ENCODE measurements around the gene SLAMF8. TPM values are rescaled to one million over a fixed set of nuclear protein-coding genes. Genes with fewer than 3 reads are reported as not detected.

SLAMF8 gene
- total and polyA plus RNA-seq, 4 donors = 5.2 to 67.0 (median 28.4) TPM

DNA sequence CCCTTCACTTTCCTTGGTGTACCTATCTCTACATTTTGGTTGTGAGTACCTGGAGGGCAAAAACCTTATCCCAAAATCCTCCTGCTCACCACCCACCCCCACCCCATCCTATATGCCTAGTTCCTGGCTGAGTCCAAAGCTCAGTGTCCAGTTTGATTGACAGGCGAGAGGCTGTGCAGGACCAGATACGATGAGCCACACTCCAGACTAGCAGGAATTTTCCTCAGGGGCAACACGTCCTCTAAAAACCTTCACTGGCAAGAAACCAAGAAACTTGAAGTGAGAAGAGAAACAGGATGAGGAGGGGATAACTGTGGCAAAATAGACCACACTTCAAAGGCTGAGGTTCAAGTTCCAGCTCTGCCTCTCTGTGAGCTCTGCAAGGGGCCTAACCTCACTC is 1.1 kb upstream of the SLAMF8 start:
- DNase-seq (no peak), ATAC-seq (ENCODE audit: insufficient read depth, low FRiP score) (no peak)
- Histone ChIP-seq H3K4me3 (no peak overlapping the region), H3K9me3 (ENCODE audit: control insufficient read depth in 4 of 4, insufficient read depth in 3 of 4, low read length in 3 of 4) (no peaks in the 10 kb centered on the region), H3K36me3 (ENCODE audit: control insufficient read depth in 4 of 4, insufficient read depth in 4 of 4, low read length in 4 of 4) (no peaks in the 10 kb centered on the region), H3K9ac (ENCODE audit: insufficient read depth in 1 of 2, low read length in 2 of 2) (no peak overlapping the region), H3K27ac (ENCODE audit: low read depth in 1 of 2, low read length in 1 of 2) (no peak overlapping the region), H3K27me3 (ENCODE audit: control insufficient read depth in 3 of 3, insufficient read depth in 3 of 3, low read length in 2 of 3) (peaks cover 0 to 4% (median 0%) of the 10 kb centered on the region in 3 donors), H3K4me1 (ENCODE audit: control insufficient read depth in 5 of 5, insufficient read depth in 5 of 5, low read length in 5 of 5) (peaks cover 0 to 9% (median 0%) of the 10 kb centered on the region in 5 donors)
- TF ChIP-seq, protein P1, sequence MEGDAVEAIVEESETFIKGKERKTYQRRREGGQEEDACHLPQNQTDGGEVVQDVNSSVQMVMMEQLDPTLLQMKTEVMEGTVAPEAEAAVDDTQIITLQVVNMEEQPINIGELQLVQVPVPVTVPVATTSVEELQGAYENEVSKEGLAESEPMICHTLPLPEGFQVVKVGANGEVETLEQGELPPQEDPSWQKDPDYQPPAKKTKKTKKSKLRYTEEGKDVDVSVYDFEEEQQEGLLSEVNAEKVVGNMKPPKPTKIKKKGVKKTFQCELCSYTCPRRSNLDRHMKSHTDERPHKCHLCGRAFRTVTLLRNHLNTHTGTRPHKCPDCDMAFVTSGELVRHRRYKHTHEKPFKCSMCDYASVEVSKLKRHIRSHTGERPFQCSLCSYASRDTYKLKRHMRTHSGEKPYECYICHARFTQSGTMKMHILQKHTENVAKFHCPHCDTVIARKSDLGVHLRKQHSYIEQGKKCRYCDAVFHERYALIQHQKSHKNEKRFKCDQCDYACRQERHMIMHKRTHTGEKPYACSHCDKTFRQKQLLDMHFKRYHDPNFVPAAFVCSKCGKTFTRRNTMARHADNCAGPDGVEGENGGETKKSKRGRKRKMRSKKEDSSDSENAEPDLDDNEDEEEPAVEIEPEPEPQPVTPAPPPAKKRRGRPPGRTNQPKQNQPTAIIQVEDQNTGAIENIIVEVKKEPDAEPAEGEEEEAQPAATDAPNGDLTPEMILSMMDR (IDR thresholded peaks at IDR 0.05; ENCODE audit: control extremely low read depth, extremely low read depth) = no peak
- 51 to 55% methylated on average over 3 of the region's 3 CpGs for WGBS, 2 donors

DNA sequence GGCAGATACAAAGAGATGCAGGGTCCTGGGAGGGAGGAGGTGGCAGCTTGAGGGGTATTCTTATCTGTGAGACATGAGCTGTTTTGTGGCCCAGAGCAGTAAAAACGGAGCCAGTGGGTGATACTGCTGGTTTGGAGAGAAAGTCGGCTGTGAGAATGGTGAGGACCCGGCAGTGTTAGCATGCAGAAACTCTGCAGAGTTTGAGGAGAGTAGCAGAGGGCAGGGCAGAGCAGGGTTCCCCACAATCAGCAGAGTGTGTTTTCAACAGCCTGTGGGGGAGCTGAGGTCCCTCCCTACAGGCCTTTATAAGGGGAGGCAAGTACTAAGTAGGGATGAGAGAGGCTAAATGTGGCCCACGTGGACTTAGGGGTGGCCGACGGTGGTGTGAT is 423 bp downstream of the SLAMF8 start:
- no peak overlapping the region for H3K4me3 ChIP-seq

DNA sequence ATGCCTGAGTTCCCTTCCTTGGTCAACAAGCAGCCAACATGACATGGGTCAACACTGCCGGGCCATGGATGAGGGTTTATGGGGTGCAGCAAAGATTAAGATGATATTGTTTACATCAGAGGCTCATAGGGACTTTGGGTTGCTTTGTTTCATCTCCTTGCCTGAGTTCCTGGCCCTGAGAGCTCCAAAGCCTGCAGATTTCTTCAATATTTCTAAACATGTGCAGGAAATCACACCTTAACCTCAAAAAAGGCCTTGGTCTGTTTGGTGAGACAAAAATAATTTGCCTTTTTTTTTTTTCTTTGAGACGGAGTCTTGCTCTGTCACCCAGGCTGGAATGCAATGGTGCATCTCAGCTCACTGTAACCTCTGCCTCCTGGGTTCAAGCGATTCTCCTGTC is 876 bp downstream of the SLAMF8 start:
- TF ChIP-seq, protein P1 (IDR thresholded peaks at IDR 0.05; ENCODE audit: control extremely low read depth, extremely low read depth) = no peak
- ATAC-seq (ENCODE audit: insufficient read depth, low FRiP score) (no peak), DNase-seq (no peak)
- H3K9me3 ChIP-seq (ENCODE audit: control insufficient read depth in 4 of 4, insufficient read depth in 3 of 4, low read length in 3 of 4) = no peaks in the 10 kb centered on the region
- no peaks in the 10 kb centered on the region for H3K36me3 ChIP-seq (ENCODE audit: control insufficient read depth in 4 of 4, insufficient read depth in 4 of 4, low read length in 4 of 4)
- peak overlapping the region in 1 of 2 donors; percentile 15 for H3K27ac ChIP-seq (ENCODE audit: low read depth in 1 of 2, low read length in 1 of 2)
- peaks cover 0 to 2% (median 0%) of the 10 kb centered on the region in 3 donors for H3K27me3 ChIP-seq (ENCODE audit: control insufficient read depth in 3 of 3, insufficient read depth in 3 of 3, low read length in 2 of 3)
- no peak overlapping the region for H3K9ac ChIP-seq (ENCODE audit: insufficient read depth in 1 of 2, low read length in 2 of 2)
- WGBS, 2 donors = 84 to 85% methylated on average over 3 of the region's 3 CpGs
- H3K4me1 ChIP-seq (ENCODE audit: control insufficient read depth in 5 of 5, insufficient read depth in 5 of 5, low read length in 5 of 5) = peaks cover 0 to 23% (median 0%) of the 10 kb centered on the region in 5 donors
- no peak overlapping the region for H3K4me3 ChIP-seq

More for the DNA sequence above, 423 bp downstream of the SLAMF8 start:
- TF ChIP-seq, protein P1 (IDR thresholded peaks at IDR 0.05; ENCODE audit: control extremely low read depth, extremely low read depth) = no peak
- Histone ChIP-seq H3K27me3 (ENCODE audit: control insufficient read depth in 3 of 3, insufficient read depth in 3 of 3, low read length in 2 of 3) (peaks cover 0 to 4% (median 0%) of the 10 kb centered on the region in 3 donors), H3K9me3 (ENCODE audit: control insufficient read depth in 4 of 4, insufficient read depth in 3 of 4, low read length in 3 of 4) (no peaks in the 10 kb centered on the region), H3K27ac (ENCODE audit: low read depth in 1 of 2, low read length in 1 of 2) (peak overlapping the region in 1 of 2 donors; percentile 26), H3K9ac (ENCODE audit: insufficient read depth in 1 of 2, low read length in 2 of 2) (no peak overlapping the region), H3K36me3 (ENCODE audit: control insufficient read depth in 4 of 4, insufficient read depth in 4 of 4, low read length in 4 of 4) (no peaks in the 10 kb centered on the region), H3K4me1 (ENCODE audit: control insufficient read depth in 5 of 5, insufficient read depth in 5 of 5, low read length in 5 of 5) (peaks cover 0 to 23% (median 0%) of the 10 kb centered on the region in 5 donors)
- WGBS, 2 donors = 86 to 92% methylated on average over 6 of the region's 6 CpGs
- no peak for ATAC-seq (ENCODE audit: insufficient read depth, low FRiP score)
- no peak for DNase-seq

DNA sequence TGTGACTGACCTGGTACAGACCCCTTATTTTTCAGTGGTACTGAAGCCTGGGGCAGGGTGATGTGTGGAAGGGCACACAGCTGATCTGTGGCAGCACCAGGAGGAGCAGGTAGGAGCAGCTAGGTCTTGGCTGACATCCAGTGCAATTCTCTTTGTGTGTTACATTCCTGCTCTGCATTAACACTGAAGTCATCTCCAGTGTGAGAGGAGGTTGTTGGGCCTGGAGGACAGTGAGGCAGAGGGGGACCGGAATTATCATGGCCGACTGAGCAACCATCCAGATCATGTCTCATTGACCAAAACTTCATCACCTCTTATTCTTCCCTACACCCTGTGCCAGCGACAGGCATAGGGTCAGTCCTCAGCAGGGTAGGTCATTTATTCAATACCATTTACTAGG is 1.5 kb downstream of the SLAMF8 start:
- Histone ChIP-seq H3K9me3 (ENCODE audit: control insufficient read depth in 4 of 4, insufficient read depth in 3 of 4, low read length in 3 of 4) (no peaks in the 10 kb centered on the region), H3K27ac (ENCODE audit: low read depth in 1 of 2, low read length in 1 of 2) (no peak overlapping the region), H3K4me1 (ENCODE audit: control insufficient read depth in 5 of 5, insufficient read depth in 5 of 5, low read length in 5 of 5) (peaks cover 0 to 23% (median 0%) of the 10 kb centered on the region in 5 donors), H3K36me3 (ENCODE audit: control insufficient read depth in 4 of 4, insufficient read depth in 4 of 4, low read length in 4 of 4) (no peaks in the 10 kb centered on the region), H3K4me3 (no peak overlapping the region), H3K27me3 (ENCODE audit: control insufficient read depth in 3 of 3, insufficient read depth in 3 of 3, low read length in 2 of 3) (no peaks in the 10 kb centered on the region), H3K9ac (ENCODE audit: insufficient read depth in 1 of 2, low read length in 2 of 2) (no peak overlapping the region)
- WGBS, 2 donors = 78 to 95% methylated on average over 3 of the region's 3 CpGs
- ATAC-seq (ENCODE audit: insufficient read depth, low FRiP score) (no peak), DNase-seq (no peak)
- TF ChIP-seq, protein P1 (IDR thresholded peaks at IDR 0.05; ENCODE audit: control extremely low read depth, extremely low read depth) = no peak
